KOPT-K1 (cell line): ENCODE measurements around the gene ATXN10.

Experiments used
- H3K27ac ChIP-seq: fragments of 200-600 bp; sonication (generic); 2 replicates; pipeline ENCODE4 v1.5.1; 2016; ENCODE audit warnings: antibody characterized with exemption, mild to moderate bottlenecking, low read depth, low read length; ENCODE audit not compliant: poor library complexity, severe bottlenecking
- H3K36me3 ChIP-seq: fragments of 200-600 bp; sonication (generic); 2 replicates; pipeline ENCODE4 v1.5.1; 2017; ENCODE audit warnings: antibody characterized with exemption, mild to moderate bottlenecking, low read length, moderate library complexity; ENCODE audit not compliant: insufficient read depth
- H3K9me3 ChIP-seq: fragments of 200-600 bp; sonication (generic); 2 replicates; pipeline ENCODE4 v1.5.1; 2017; ENCODE audit warnings: antibody characterized with exemption, low read length, mild to moderate bottlenecking; ENCODE audit not compliant: insufficient read depth, poor library complexity, severe bottlenecking

Gene ATXN10

GRCh38 chr22:45892681-45893461 lies 221.2 kb downstream of the ATXN10 start:
- no peaks in the 10 kb centered on the region for H3K9me3 ChIP-seq
- H3K27ac ChIP-seq: no peak overlapping the region
- H3K36me3 ChIP-seq: no peaks in the 10 kb centered on the region

GRCh38 chr22:45893516-45893915 lies 221.9 kb downstream of the ATXN10 start:
- H3K36me3 ChIP-seq: no peaks in the 10 kb centered on the region
- H3K27ac ChIP-seq: no peak overlapping the region
- H3K9me3 ChIP-seq: no peaks in the 10 kb centered on the region
